ENCODE data around the gene DROSHA.
"Not testable (repeated sequence)": the region's sequence is repeated elsewhere in the genome, so short reads cannot be mapped to it uniquely, and the experiment has no call there.

The DROSHA gene

DNA sequence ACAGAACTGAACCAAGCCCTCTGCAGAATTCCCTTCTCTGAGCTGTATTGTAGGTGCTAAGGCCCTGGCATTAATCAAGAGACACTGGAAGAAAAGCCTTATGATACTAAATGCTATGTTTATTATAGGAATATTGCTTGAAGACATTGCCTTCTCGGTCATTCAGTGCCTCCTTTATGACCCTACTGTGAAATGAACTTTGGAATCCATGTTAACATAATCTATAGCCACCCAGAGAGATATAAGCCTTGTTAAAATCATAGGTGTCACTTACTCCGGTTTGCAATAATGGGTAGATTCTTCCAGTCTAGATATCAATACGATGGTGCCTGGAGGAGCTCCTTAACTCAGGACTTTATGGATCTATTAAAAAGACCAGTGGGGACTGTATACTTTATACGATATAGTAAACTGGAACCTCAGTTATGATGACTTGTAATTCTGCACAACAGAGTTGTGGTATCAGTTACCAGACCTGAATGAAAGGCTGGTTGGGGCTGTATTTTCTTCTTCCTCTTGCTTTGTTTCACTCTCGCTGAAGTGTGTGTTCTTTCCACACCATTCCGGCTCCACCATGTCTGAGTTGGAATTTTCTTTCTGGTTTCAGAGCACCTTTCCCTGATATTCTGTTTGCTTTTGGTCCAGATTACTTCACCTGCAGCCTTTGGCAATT, 154.5 kb downstream of the DROSHA start:
- H3K36me3 ChIP-seq (ENCODE audit: control insufficient read depth in 1 of 2, insufficient read depth in 2 of 2, low read length in 2 of 2) = no peaks in the 10 kb centered on the region
- no peak overlapping the region for H3K4me3 ChIP-seq (ENCODE audit: low read depth in 1 of 2, low read length in 2 of 2)
- no peaks in the 10 kb centered on the region for H3K9me3 ChIP-seq (ENCODE audit: control insufficient read depth in 1 of 2, low read length in 2 of 2)
- H3K27ac ChIP-seq (ENCODE audit: low read length) = no peak overlapping the region
- no peaks in the 10 kb centered on the region for H3K4me1 ChIP-seq (ENCODE audit: control insufficient read depth in 1 of 2, insufficient read depth in 2 of 2, low read length in 2 of 2)
- no peaks in the 10 kb centered on the region for H3K27me3 ChIP-seq (ENCODE audit: low read depth, low read length)

GRCh38 chr5:31375999-31376720, 155.7 kb downstream of the DROSHA start:
- Histone ChIP-seq H3K4me3 (ENCODE audit: low read depth in 1 of 2, low read length in 2 of 2) (no peak overlapping the region), H3K27ac (ENCODE audit: low read length) (no peak overlapping the region), H3K27me3 (ENCODE audit: low read depth, low read length) (no peaks in the 10 kb centered on the region), H3K36me3 (ENCODE audit: control insufficient read depth in 1 of 2, insufficient read depth in 2 of 2, low read length in 2 of 2) (no peaks in the 10 kb centered on the region), H3K4me1 (ENCODE audit: control insufficient read depth in 1 of 2, insufficient read depth in 2 of 2, low read length in 2 of 2) (no peaks in the 10 kb centered on the region), H3K9me3 (ENCODE audit: control insufficient read depth in 1 of 2, low read length in 2 of 2) (no peaks in the 10 kb centered on the region)

DNA sequence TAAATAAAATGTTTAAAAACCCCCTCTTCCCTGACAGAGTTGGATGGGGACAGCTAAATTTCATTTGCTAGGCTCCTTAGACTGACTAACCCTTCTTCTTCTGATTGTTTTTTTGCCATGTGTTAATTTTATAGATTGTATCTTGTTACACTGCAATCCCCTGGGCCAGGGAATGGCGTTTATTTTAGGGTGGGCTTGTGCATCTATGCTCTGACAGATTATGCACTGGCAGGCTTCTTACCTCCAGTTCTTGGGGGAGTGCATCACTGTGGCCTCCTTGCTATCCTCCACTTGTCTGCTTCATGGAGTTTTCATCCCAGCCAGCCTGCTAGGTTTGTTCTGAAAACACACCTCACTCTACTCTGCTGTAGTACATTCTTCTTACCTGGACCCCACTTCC, 159.8 kb downstream of the DROSHA start:
- Histone ChIP-seq H3K4me3 (ENCODE audit: low read depth in 1 of 2, low read length in 2 of 2) (no peak overlapping the region), H3K27ac (ENCODE audit: low read length) (no peak overlapping the region)

GRCh38 chr5:31366941-31367340, 165.0 kb downstream of the DROSHA start:
- Histone ChIP-seq H3K36me3 (ENCODE audit: control insufficient read depth in 1 of 2, insufficient read depth in 2 of 2, low read length in 2 of 2) (no peaks in the 10 kb centered on the region), H3K4me3 (ENCODE audit: low read depth in 1 of 2, low read length in 2 of 2) (no peak overlapping the region), H3K27me3 (ENCODE audit: low read depth, low read length) (no peaks in the 10 kb centered on the region), H3K4me1 (ENCODE audit: control insufficient read depth in 1 of 2, insufficient read depth in 2 of 2, low read length in 2 of 2) (no peaks in the 10 kb centered on the region), H3K9me3 (ENCODE audit: control insufficient read depth in 1 of 2, low read length in 2 of 2) (no peaks in the 10 kb centered on the region), H3K27ac (ENCODE audit: low read length) (no peak overlapping the region)

More for the DNA sequence above, 159.8 kb downstream of the DROSHA start:
- no peaks in the 10 kb centered on the region for H3K27me3 ChIP-seq (ENCODE audit: low read depth, low read length)
- H3K4me1 ChIP-seq (ENCODE audit: control insufficient read depth in 1 of 2, insufficient read depth in 2 of 2, low read length in 2 of 2) = no peaks in the 10 kb centered on the region
- no peaks in the 10 kb centered on the region for H3K9me3 ChIP-seq (ENCODE audit: control insufficient read depth in 1 of 2, low read length in 2 of 2)
- no peaks in the 10 kb centered on the region for H3K36me3 ChIP-seq (ENCODE audit: control insufficient read depth in 1 of 2, insufficient read depth in 2 of 2, low read length in 2 of 2)

- Histone ChIP-seq H3K9me3 (ENCODE audit: control insufficient read depth in 1 of 2, low read length in 2 of 2) (no peaks in the 10 kb centered on the region), H3K27ac (ENCODE audit: low read length) (no peak overlapping the region), H3K4me3 (ENCODE audit: low read depth in 1 of 2, low read length in 2 of 2) (no peak overlapping the region), H3K4me1 (ENCODE audit: control insufficient read depth in 1 of 2, insufficient read depth in 2 of 2, low read length in 2 of 2) (no peaks in the 10 kb centered on the region), H3K27me3 (ENCODE audit: low read depth, low read length) (no peaks in the 10 kb centered on the region), H3K36me3 (ENCODE audit: control insufficient read depth in 1 of 2, insufficient read depth in 2 of 2, low read length in 2 of 2) (no peaks in the 10 kb centered on the region)
These were observed 166.1 kb downstream of the DROSHA start for GRCh38 chr5:31365776-31366175.

- Histone ChIP-seq H3K4me1 (ENCODE audit: control insufficient read depth in 1 of 2, insufficient read depth in 2 of 2, low read length in 2 of 2) (no peaks in the 10 kb centered on the region), H3K36me3 (ENCODE audit: control insufficient read depth in 1 of 2, insufficient read depth in 2 of 2, low read length in 2 of 2) (no peaks in the 10 kb centered on the region), H3K27ac (ENCODE audit: low read length) (no peak overlapping the region), H3K27me3 (ENCODE audit: low read depth, low read length) (no peaks in the 10 kb centered on the region), H3K4me3 (ENCODE audit: low read depth in 1 of 2, low read length in 2 of 2) (no peak overlapping the region), H3K9me3 (ENCODE audit: control insufficient read depth in 1 of 2, low read length in 2 of 2) (no peaks in the 10 kb centered on the region)
These were observed 166.8 kb downstream of the DROSHA start for GRCh38 chr5:31364881-31365636.

GRCh38 chr5:31362931-31363568, 168.8 kb downstream of the DROSHA start:
- no peak overlapping the region for H3K27ac ChIP-seq (ENCODE audit: low read length)
- H3K4me1 ChIP-seq (ENCODE audit: control insufficient read depth in 1 of 2, insufficient read depth in 2 of 2, low read length in 2 of 2) = no peaks in the 10 kb centered on the region
- no peak overlapping the region for H3K4me3 ChIP-seq (ENCODE audit: low read depth in 1 of 2, low read length in 2 of 2)
- H3K36me3 ChIP-seq (ENCODE audit: control insufficient read depth in 1 of 2, insufficient read depth in 2 of 2, low read length in 2 of 2) = no peaks in the 10 kb centered on the region
- no peaks in the 10 kb centered on the region for H3K27me3 ChIP-seq (ENCODE audit: low read depth, low read length)
- no peaks in the 10 kb centered on the region for H3K9me3 ChIP-seq (ENCODE audit: control insufficient read depth in 1 of 2, low read length in 2 of 2)

GRCh38 chr5:31362529-31362900, 169.4 kb downstream of the DROSHA start:
- no peak overlapping the region for H3K4me3 ChIP-seq (ENCODE audit: low read depth in 1 of 2, low read length in 2 of 2)
- H3K36me3 ChIP-seq (ENCODE audit: control insufficient read depth in 1 of 2, insufficient read depth in 2 of 2, low read length in 2 of 2) = no peaks in the 10 kb centered on the region
- no peaks in the 10 kb centered on the region for H3K4me1 ChIP-seq (ENCODE audit: control insufficient read depth in 1 of 2, insufficient read depth in 2 of 2, low read length in 2 of 2)
- no peaks in the 10 kb centered on the region for H3K27me3 ChIP-seq (ENCODE audit: low read depth, low read length)
- no peaks in the 10 kb centered on the region for H3K9me3 ChIP-seq (ENCODE audit: control insufficient read depth in 1 of 2, low read length in 2 of 2)
- H3K27ac ChIP-seq (ENCODE audit: low read length) = no peak overlapping the region

GRCh38 chr5:31361704-31362528, 170.0 kb downstream of the DROSHA start:
- H3K4me1 ChIP-seq (ENCODE audit: control insufficient read depth in 1 of 2, insufficient read depth in 2 of 2, low read length in 2 of 2); H3K9me3 ChIP-seq (ENCODE audit: control insufficient read depth in 1 of 2, low read length in 2 of 2); H3K36me3 ChIP-seq (ENCODE audit: control insufficient read depth in 1 of 2, insufficient read depth in 2 of 2, low read length in 2 of 2); H3K4me3 ChIP-seq (ENCODE audit: low read depth in 1 of 2, low read length in 2 of 2); H3K27ac ChIP-seq (ENCODE audit: low read length); H3K27me3 ChIP-seq (ENCODE audit: low read depth, low read length): not testable (repeated sequence)

DNA sequence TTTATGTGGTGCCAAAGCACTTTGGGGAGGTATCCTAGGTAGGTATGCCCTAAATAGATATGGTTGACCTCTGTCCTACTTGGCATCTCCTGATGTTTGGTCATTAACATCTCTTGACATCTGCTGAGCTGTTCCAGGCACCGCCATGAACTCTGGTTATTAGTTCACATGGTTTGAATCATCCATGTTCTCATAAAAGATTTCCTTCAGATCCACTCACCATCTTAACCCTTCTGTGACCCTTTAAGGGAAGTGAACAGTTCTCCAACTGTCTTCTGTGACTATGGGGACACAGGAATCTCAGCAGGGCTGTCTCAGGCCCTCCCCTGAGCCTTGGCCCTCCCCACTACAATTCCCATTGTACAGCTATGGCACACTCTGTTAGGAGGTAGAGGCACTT, 170.7 kb downstream of the DROSHA start:
- Histone ChIP-seq H3K4me3 (ENCODE audit: low read depth in 1 of 2, low read length in 2 of 2) (no peak overlapping the region), H3K4me1 (ENCODE audit: control insufficient read depth in 1 of 2, insufficient read depth in 2 of 2, low read length in 2 of 2) (no peaks in the 10 kb centered on the region), H3K9me3 (ENCODE audit: control insufficient read depth in 1 of 2, low read length in 2 of 2) (no peaks in the 10 kb centered on the region), H3K27me3 (ENCODE audit: low read depth, low read length) (no peaks in the 10 kb centered on the region), H3K27ac (ENCODE audit: low read length) (no peak overlapping the region), H3K36me3 (ENCODE audit: control insufficient read depth in 1 of 2, insufficient read depth in 2 of 2, low read length in 2 of 2) (no peaks in the 10 kb centered on the region)
